ENCODE data around the gene CCDC57. TPM values are rescaled to one million over a fixed set of nuclear protein-coding genes. Genes with fewer than 3 reads are reported as not detected.

CCDC57 gene
- total and polyA plus RNA-seq, 2 of the 8 experiments (the other 6 are each of a cell fraction or from before 2014, with no cell fraction given), result 8.4 to 12.9 TPM

GRCh38 chr17:82231312-82231561, 18.6 kb upstream of the CCDC57 start:
- Histone ChIP-seq H2AFZ (ENCODE audit: low read length) (no peak overlapping the region), H3K9ac (replicated peaks in 1 of 4; ENCODE audit: extremely low read depth in 1 of 4, low read depth in 3 of 4, low read length in 3 of 4) (no peak overlapping the region), H3K79me1 (ENCODE audit: low read depth, low read length) (no peaks in the 10 kb centered on the region; the same call in 1 of the 2 replicates), H3K56ac (replicated peaks; ENCODE audit: insufficient read length, low read depth, low read length) (no peak overlapping the region), H3K4me1 (replicated peaks in 1 of 4; ENCODE audit: control insufficient read depth in 3 of 4, insufficient read depth in 4 of 4, low read length in 3 of 4) (peaks cover 0 to 18% (median 4%) of the 10 kb centered on the region in 4 experiments; a peak in 6 of 7 replicates), H3K14ac (ENCODE audit: insufficient read length) (no peak overlapping the region), H3K27ac (ENCODE audit: low read depth, low read length) (no peak overlapping the region), H4K8ac (ENCODE audit: extremely low read depth, insufficient read depth, low read length) (peak overlapping the region; percentile 51), H3K4me3 (ENCODE audit: extremely low read depth in 1 of 4, insufficient read depth in 2 of 4, low read depth in 3 of 4, low read length in 4 of 4) (peak overlapping the region; percentile 38 to 65 (median 43)), H2BK20ac (ENCODE audit: low read length) (no peak overlapping the region), H4K20me1 (replicated peaks in 1 of 2; ENCODE audit: control insufficient read depth in 1 of 2, insufficient read depth in 2 of 2, low read length in 2 of 2) (peaks cover 9 to 17% of the 10 kb centered on the region in 2 experiments), H3K4ac (replicated peaks; ENCODE audit: insufficient read length, low read depth, low read length) (no peak overlapping the region), H3K18ac (ENCODE audit: extremely low read depth, low read length) (no peak overlapping the region), H3K36me3 (ENCODE audit: control insufficient read depth in 2 of 4, insufficient read depth in 4 of 4, low read length in 3 of 4) (no peaks in the 10 kb centered on the region; a peak in 1 of 8 replicates), H4K91ac (replicated peaks; ENCODE audit: insufficient read length, low read length) (no peak overlapping the region), H2BK5ac (ENCODE audit: low read depth, low read length) (no peak overlapping the region), H2AK5ac (ENCODE audit: low read depth, low read length) (no peak overlapping the region), H3K4me2 (ENCODE audit: insufficient read depth in 1 of 2, low read depth in 2 of 2, low read length in 2 of 2) (peak overlapping the region; percentile 67 to 86), H4K5ac (ENCODE audit: insufficient read length, low read depth, low read length) (no peak overlapping the region), H3K23ac (ENCODE audit: insufficient read length) (no peak overlapping the region), H3K23me2 (ENCODE audit: low read depth, low read length) (peaks cover 11% of the 10 kb centered on the region; the same call in 1 of the 2 replicates), H2BK12ac (ENCODE audit: low read depth, low read length) (no peak overlapping the region), H3K9me3 (ENCODE audit: insufficient read depth in 2 of 2, low read depth in 1 of 2, low read length in 1 of 2) (no peaks in the 10 kb centered on the region; a peak in 1 of 4 replicates), H2BK120ac (replicated peaks; ENCODE audit: low read depth, low read length) (no peak overlapping the region), H3K27me3 (replicated peaks in 1 of 4; ENCODE audit: control insufficient read depth in 3 of 4, extremely low read depth in 1 of 4, insufficient read depth in 3 of 4, low read length in 3 of 4) (peaks cover 28 to 66% (median 57%) of the 10 kb centered on the region in 4 experiments), H3K79me2 (ENCODE audit: control insufficient read depth in 1 of 2, insufficient read depth in 2 of 2, low read length in 2 of 2) (no peaks in the 10 kb centered on the region), H2BK15ac (ENCODE audit: low read length) (no peak overlapping the region)
- ChIA-PET CTCF (ENCODE audit: partially characterized antibody) (interaction anchor here (0.6 to 1.5 kb wide), 6 partner anchors 14 to 108 kb away, joined by 3 to 6 read pairs (median 3); no protein-coding TSS in a partner anchor), POLR2A (ENCODE audit: partially characterized antibody) (interaction anchor here (1.1 to 2.0 kb wide), 3 partner anchors 11 to 42 kb away, joined by 3 to 8 read pairs (median 6); partner anchors contain the start of gene CCDC57)
- WGBS, 2 experiments (ENCODE audit: extremely low coverage in 1 of 2, insufficient coverage in 1 of 2, insufficient read length in 1 of 2, insufficient replicate concordance in 2 of 2, low coverage in 1 of 2, low lambda C conversion rate in 2 of 2, missing lambda C conversion rate in 1 of 2), result 5% methylated on average over 8 of the region's 18 CpGs; no CpG with 5 or more reads in 1 of the 2 experiments
- DNase-seq (ENCODE audit: low read depth in 1 of 2, low spot score in 2 of 2) (no peak), FAIRE-seq (no peak)
- TF ChIP-seq NRF1 (IDR thresholded peaks at IDR 0.05; ENCODE audit: low read depth, low read length) (no peak), SAP30 (IDR thresholded peaks at IDR 0.05; ENCODE audit: insufficient read depth, insufficient replicate concordance, low read length) (no peak), TAF1 (IDR thresholded peaks at IDR 0.05; ENCODE audit: low read depth, low read length) (no peak), BRCA1 (IDR thresholded peaks at IDR 0.05; ENCODE audit: low read depth, low read length) (no peak), EP300 (IDR thresholded peaks at IDR 0.05; ENCODE audit: borderline replicate concordance in 1 of 2, low read depth in 2 of 2, low read length in 2 of 2) (no peak), POLR2AphosphoS5 (IDR thresholded peaks at IDR 0.05; ENCODE audit: low read depth, low read length) (no peak), SIX5 (IDR thresholded peaks at IDR 0.05; ENCODE audit: low read depth, low read length) (no peak), SP1 (IDR thresholded peaks at IDR 0.05; ENCODE audit: low read depth, low read length) (no peak), TEAD4 (IDR thresholded peaks at IDR 0.05; ENCODE audit: low read depth, low read length) (no peak), ATF2 (IDR thresholded peaks at IDR 0.05; ENCODE audit: low read length) (no peak), GABPA (IDR thresholded peaks at IDR 0.05; ENCODE audit: borderline replicate concordance, insufficient read depth, low read length) (no peak), SRF (IDR thresholded peaks at IDR 0.05; ENCODE audit: low read depth, low read length) (no peak), RBBP5 (IDR thresholded peaks at IDR 0.05; ENCODE audit: borderline replicate concordance, low read depth, low read length) (no peak)
